Thyroid gland (tissue), 4 donors: Measurements from ENCODE around the gene TSR2. TPM values are rescaled to one million over a fixed set of nuclear protein-coding genes. Genes with fewer than 3 reads are reported as not detected.
"Not testable (repeated sequence)": the region's sequence is repeated elsewhere in the genome, so short reads cannot be mapped to it uniquely, and the experiment has no call there.

Source experiments
- DNase-seq, 2 donors: peaks; one replicate each; pipeline ENCODE4 v3.0.0-alpha.2; 2019
- H3K27ac ChIP-seq, 3 donors: fragments of 200-600 bp; sonication (generic); 1 replicate in 2 of 3; 2 replicates in 1 of 3; pipeline ENCODE4 v1.5.1; 2016 to 2019; ENCODE audit warnings: mild to moderate bottlenecking in 1 of 3, moderate library complexity in 1 of 3
- H3K27me3 ChIP-seq: fragments of 200-600 bp; sonication (generic); one replicate; pipeline ENCODE4 v1.5.1; 2019
- H3K36me3 ChIP-seq, 2 donors: fragments of 200-600 bp; sonication (generic); one replicate each; pipeline ENCODE4 v1.5.1; 2016 to 2019
- H3K4me1 ChIP-seq, 2 donors: fragments of 200-600 bp; sonication (generic); one replicate each; pipeline ENCODE4 v1.5.1; 2017 to 2019
- H3K4me3 ChIP-seq, 3 donors: fragments of 200-600 bp; sonication (generic); replicated peaks in 1 of 3; 1 replicate in 2 of 3; 2 replicates in 1 of 3; pipeline ENCODE4 v1.5.1; 2016; ENCODE audit warnings: mild to moderate bottlenecking in 1 of 3
- H3K9me3 ChIP-seq: fragments of 200-600 bp; sonication (generic); one replicate; pipeline ENCODE4 v1.5.1; 2017
- POLR2A ChIP-seq, 2 donors: fragments of 450-650 bp; IDR thresholded peaks; one replicate each; pipeline ENCODE4 v1.6.1; 2017; ENCODE audit warnings: antibody characterized with exemption in 2 of 2, mild to moderate bottlenecking in 2 of 2, moderate library complexity in 1 of 2
- WGBS, 2 donors: methylation state at CpG; one replicate each; pipeline ENCODE4 v1.1.5; 2017; 5-methylcytosine and 5-hydroxymethylcytosine counted together
- intact Hi-C: fragments of 100-400 bp; cut with DNase I; formaldehyde crosslinking; loops from one replicate; pipeline ENCODE4 v1.15.1; 2023
- total RNA-seq, 4 donors: library from RNA; depleted of rRNA; stranded (reverse); fragments of >200 nt; gene quantifications; one replicate each; pipeline ENCODE4 v1.2.3, GENCODE V29; 2016
- TF ChIP-seq, protein P1 (sequence below), 6 experiments: fragments of 200-600 bp in 3 of 6; fragments of 450-650 bp in 3 of 6; sonication (generic) in 3 of 6; IDR thresholded peaks; one replicate each; pipeline ENCODE4 v1.5.1; 2016 to 2019; ENCODE audit warnings: antibody characterized with exemption in 6 of 6, mild to moderate bottlenecking in 2 of 6, inconsistent platforms in 1 of 6, moderate library complexity in 1 of 6

TSR2 gene
- total RNA-seq, 4 donors from 2014 or later, result 27.9 to 39.0 (median 34.3) TPM

DNA sequence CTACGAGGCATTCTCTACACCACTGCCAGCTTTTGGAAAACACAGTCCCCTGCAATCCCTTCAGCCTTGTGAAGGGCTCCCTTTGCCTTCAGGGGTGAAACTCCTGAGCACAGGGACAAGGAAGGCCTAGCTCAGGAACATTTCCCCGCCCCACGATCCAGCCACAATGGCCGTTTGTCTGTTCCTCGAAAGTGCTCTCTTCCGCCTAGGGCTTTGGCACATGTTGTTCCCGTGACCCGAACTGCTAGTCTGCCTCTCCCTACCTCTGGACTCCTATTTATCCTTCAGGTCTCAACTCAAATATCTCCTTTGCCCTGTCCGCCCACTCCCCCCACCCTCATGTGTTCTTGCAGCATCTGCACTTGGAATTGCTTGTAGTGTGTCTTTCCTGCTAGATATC is 43.7 kb downstream of the TSR2 start:
- Histone ChIP-seq H3K4me1 (peaks cover 4% of the 10 kb centered on the region in 2 donors), H3K36me3 (no peaks in the 10 kb centered on the region), H3K4me3 (no peak overlapping the region), H3K9me3 (no peaks in the 10 kb centered on the region), H3K27me3 (no peaks in the 10 kb centered on the region), H3K27ac (no peak overlapping the region)
- no peak for DNase-seq
- 80 to 88% methylated on average over 7 to 9 of the region's 9 CpGs for WGBS, 2 donors
- TF ChIP-seq, protein P1, sequence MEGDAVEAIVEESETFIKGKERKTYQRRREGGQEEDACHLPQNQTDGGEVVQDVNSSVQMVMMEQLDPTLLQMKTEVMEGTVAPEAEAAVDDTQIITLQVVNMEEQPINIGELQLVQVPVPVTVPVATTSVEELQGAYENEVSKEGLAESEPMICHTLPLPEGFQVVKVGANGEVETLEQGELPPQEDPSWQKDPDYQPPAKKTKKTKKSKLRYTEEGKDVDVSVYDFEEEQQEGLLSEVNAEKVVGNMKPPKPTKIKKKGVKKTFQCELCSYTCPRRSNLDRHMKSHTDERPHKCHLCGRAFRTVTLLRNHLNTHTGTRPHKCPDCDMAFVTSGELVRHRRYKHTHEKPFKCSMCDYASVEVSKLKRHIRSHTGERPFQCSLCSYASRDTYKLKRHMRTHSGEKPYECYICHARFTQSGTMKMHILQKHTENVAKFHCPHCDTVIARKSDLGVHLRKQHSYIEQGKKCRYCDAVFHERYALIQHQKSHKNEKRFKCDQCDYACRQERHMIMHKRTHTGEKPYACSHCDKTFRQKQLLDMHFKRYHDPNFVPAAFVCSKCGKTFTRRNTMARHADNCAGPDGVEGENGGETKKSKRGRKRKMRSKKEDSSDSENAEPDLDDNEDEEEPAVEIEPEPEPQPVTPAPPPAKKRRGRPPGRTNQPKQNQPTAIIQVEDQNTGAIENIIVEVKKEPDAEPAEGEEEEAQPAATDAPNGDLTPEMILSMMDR (IDR thresholded peaks at IDR 0.05), result no peak
- TF ChIP-seq POLR2A (IDR thresholded peaks at IDR 0.05), result no peak
- intact Hi-C loops, result no loop called here

DNA sequence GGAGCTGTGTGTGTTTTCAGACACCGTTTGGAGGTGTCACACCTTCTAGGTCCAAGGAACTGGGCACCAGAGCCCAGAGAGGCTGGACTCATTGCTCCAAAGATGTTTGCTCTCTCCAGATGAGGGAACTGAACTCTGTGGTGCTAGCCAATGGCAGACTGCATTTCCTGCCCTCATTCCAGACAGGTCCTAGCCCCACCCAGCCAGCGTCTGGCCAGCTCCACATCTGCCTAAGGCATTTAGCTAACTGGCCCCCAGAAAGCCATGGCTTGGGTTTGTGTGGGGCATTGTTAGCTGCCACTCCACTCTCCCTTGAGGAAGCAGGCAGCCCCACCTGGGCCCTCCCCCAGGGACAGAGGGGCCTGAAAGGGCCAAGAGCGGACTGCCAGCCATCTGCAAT is 44.5 kb downstream of the TSR2 start:
- intact Hi-C loops, result no loop called here
- WGBS, 2 donors, result 71 to 93% methylated on average over 2 of the region's 3 CpGs
- no peaks in the 10 kb centered on the region for H3K36me3 ChIP-seq
- no peaks in the 10 kb centered on the region for H3K4me1 ChIP-seq
- H3K27ac ChIP-seq, result peak overlapping the region in 1 of 3 donors; percentile 5
- H3K4me3 ChIP-seq, result no peak overlapping the region
- no peak for DNase-seq
- no peaks in the 10 kb centered on the region for H3K9me3 ChIP-seq
- TF ChIP-seq, protein P1 (IDR thresholded peaks at IDR 0.05), result no peak
- no peak for TF ChIP-seq POLR2A (IDR thresholded peaks at IDR 0.05)
- no peaks in the 10 kb centered on the region for H3K27me3 ChIP-seq

DNA sequence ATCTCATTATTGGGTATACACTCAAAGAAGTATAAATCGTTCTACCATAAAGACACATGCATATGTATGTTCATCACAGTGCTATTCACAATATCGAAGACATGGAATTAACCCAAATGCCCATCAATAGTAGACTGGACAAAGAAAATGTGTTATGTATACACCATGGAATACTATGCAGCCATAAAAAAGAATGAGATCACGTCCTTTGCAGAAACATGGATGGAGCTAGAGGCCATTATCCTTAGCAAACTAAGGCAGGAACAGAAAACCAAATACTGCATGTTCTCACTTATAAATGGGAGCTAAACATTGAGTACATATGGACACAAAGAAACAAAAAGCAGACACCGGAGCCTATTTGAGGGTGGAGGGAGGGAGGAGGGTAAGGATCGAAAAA is 49.6 kb downstream of the TSR2 start:
- H3K4me3 ChIP-seq, H3K27me3 ChIP-seq, DNase-seq, H3K27ac ChIP-seq, intact Hi-C loops, H3K9me3 ChIP-seq, H3K36me3 ChIP-seq, H3K4me1 ChIP-seq: not testable (repeated sequence)
- WGBS, 2 donors, result 94 to 99% methylated on average over 5 of the region's 5 CpGs

DNA sequence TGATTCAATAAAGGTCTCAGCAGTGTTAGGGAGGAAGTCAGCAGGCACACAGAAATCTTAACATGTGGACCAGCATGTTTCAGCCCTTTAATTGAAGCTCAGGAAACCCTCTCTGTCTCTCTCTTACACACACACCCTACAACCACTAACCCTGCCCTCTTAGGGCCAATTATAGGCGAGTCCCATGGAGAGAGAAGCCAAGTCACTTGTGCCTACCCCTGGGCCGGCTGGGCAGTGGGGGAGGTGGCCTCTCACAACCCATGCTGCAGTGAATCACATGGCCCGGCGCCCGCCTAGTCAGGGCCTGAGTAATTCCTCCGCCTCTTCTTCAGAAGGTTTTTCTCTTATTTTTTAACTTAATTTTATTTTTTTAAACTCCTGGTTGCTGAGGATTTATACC is 52.1 kb downstream of the TSR2 start:
- TF ChIP-seq, protein P1 (IDR thresholded peaks at IDR 0.05), result no peak
- TF ChIP-seq POLR2A (IDR thresholded peaks at IDR 0.05), result no peak
- no peak overlapping the region for H3K27ac ChIP-seq
- H3K36me3 ChIP-seq, result no peaks in the 10 kb centered on the region
- no peaks in the 10 kb centered on the region for H3K9me3 ChIP-seq
- H3K4me3 ChIP-seq, result no peak overlapping the region
- WGBS, 2 donors, result 45 to 70% methylated on average over 6 of the region's 6 CpGs
- no peaks in the 10 kb centered on the region for H3K27me3 ChIP-seq
- H3K4me1 ChIP-seq, result no peaks in the 10 kb centered on the region
- DNase-seq, result peak in 1 of 2 donors; percentile 8
- intact Hi-C loops, result no loop called here

DNA sequence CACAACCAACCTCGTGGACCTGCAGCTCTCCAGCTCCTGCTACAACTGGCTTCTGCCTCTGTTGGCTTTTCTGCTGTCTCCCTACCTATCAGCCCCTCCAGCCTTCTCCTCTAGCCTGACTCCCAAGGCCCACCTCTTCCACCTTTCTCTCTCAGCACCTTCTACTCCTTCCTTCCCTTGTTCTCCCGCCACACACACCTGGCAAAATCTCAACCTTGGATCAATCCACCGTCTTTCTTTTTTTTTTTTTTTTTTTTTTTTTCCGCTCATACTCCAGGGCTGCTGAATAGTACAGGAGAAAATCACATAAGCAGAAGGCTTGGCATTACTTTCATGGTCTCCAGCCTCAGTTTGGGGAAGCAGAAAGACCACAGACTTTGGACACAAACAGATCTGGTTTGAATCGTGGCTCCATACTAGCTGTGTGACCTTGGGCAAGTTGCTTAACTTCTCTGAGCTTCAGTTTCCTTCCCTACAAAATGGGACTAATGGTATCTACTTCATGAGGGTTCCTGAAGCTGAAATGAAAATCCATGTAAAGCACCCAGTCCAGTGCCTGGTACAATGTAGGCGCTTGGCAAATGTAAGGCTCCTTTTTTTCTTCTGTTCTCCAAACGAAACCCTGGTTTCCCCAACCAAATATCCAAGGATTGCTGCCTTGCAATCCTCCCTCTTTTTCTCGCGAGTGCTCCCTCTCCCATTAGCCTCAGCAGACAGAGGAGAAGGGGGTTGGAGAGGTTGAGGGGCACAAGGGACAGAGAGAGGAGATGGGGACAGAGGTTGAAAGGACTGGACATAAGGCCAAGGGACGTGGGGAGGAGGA is 54.2 kb downstream of the TSR2 start:
- Histone ChIP-seq H3K36me3 (no peaks in the 10 kb centered on the region), H3K4me3 (peak overlapping the region in 2 of 3 donors; percentile 35 to 42), H3K27ac (no peak overlapping the region), H3K4me1 (no peaks in the 10 kb centered on the region), H3K9me3 (no peaks in the 10 kb centered on the region), H3K27me3 (no peaks in the 10 kb centered on the region)
- no peak for DNase-seq
- 31 to 41% methylated on average over 10 of the region's 10 CpGs for WGBS, 2 donors
- no peak for TF ChIP-seq POLR2A (IDR thresholded peaks at IDR 0.05)
- TF ChIP-seq, protein P1 (IDR thresholded peaks at IDR 0.05), result no peak
- intact Hi-C loops, result no loop called here

Other genes with a start within 250 kb of the TSR2 start
- gene WNK3, start 82.4 kb upstream of the TSR2 start, total RNA-seq, result 1 to 10 TPM; 2.3 to 7.0 (median 4.6) TPM
- gene FGD1, start 55.8 kb downstream of the TSR2 start, total RNA-seq, result 1 to 10 TPM; 3.0 to 7.1 (median 4.2) TPM
- gene GNL3L, start 89.8 kb downstream of the TSR2 start, total RNA-seq, result 10 to 100 TPM; 38.0 to 57.1 (median 51.6) TPM